Measurements from ENCODE around the gene SH3PXD2A.

DNA sequence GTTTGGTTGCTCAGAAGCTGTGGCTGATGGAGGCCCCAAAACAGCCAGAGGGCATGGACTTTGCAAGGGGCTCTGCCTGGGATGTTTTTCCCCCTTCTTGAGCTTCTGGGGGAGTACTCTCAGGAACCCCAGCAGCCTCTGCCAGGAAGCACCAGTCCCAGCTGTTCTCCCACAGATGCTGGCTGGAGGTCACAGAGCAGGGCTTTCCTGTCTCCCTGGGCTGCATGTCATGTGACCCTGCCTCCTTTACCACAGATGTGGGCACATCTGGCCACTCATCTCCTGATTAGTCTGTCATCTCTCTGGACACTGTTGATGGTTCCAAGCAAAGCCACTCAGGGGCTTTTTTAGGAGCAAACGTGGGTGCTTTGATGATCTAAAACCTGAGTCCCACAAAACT lies 225.2 kb downstream of the SH3PXD2A start:
- TF ChIP-seq, protein P1, sequence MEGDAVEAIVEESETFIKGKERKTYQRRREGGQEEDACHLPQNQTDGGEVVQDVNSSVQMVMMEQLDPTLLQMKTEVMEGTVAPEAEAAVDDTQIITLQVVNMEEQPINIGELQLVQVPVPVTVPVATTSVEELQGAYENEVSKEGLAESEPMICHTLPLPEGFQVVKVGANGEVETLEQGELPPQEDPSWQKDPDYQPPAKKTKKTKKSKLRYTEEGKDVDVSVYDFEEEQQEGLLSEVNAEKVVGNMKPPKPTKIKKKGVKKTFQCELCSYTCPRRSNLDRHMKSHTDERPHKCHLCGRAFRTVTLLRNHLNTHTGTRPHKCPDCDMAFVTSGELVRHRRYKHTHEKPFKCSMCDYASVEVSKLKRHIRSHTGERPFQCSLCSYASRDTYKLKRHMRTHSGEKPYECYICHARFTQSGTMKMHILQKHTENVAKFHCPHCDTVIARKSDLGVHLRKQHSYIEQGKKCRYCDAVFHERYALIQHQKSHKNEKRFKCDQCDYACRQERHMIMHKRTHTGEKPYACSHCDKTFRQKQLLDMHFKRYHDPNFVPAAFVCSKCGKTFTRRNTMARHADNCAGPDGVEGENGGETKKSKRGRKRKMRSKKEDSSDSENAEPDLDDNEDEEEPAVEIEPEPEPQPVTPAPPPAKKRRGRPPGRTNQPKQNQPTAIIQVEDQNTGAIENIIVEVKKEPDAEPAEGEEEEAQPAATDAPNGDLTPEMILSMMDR (IDR thresholded peaks at IDR 0.05): no peak
- TF ChIP-seq POLR2AphosphoS5 (IDR thresholded peaks at IDR 0.05): no peak

All from sigmoid colon (tissue), 4 donors.